Astrocyte (in vitro differentiated cells and primary cell): Measurements from ENCODE around the gene C20orf204.

Experiments
- CTCF ChIP-seq: IDR thresholded peaks from 2 replicates; pipeline ENCODE4 v1.5.1; 2011; ENCODE audit warnings: low read depth, mild to moderate bottlenecking, inconsistent platforms, low read length, moderate library complexity; ENCODE audit not compliant: insufficient read depth
- EZH2 ChIP-seq: IDR thresholded peaks from 2 replicates; pipeline ENCODE4 v1.6.1; 2012; ENCODE audit warnings: mild to moderate bottlenecking, low read length, inconsistent platforms; ENCODE audit not compliant: insufficient read depth

DNA sequence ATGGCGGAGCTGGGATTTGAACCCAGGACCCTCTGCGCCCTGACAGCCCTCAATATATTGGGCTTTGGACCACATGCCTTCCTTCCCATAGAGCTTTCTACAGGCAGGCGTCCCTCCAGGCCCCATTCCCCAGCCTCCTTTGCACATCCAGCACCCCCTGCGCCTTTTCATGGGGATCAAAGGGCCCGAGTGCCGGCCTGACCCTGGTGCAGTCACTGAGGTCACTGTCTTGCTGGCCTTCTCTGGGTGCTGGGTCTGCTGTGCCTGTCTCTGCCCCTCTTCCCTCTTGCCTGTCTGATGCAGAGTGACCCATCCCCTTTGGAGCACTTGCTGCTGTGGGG, 45.6 kb downstream of the C20orf204 start:
- no peak for TF ChIP-seq CTCF
- TF ChIP-seq EZH2: no peak
